ENCODE results near the gene ZEB1. TPM values are rescaled to one million over a fixed set of nuclear protein-coding genes. Genes with fewer than 3 reads are reported as not detected.

The ZEB1 gene
- total and polyA plus RNA-seq, 10 of the 15 experiments (the other 5 are each of a cell fraction or from before 2014, with no cell fraction given), result 10.4 to 35.6 (median 24.5) TPM

- TF ChIP-seq ZNF687 (IDR thresholded peaks at IDR 0.05) (0 out of 2 replicates have a peak, but pooled peaks have one; percentile 4), BACH1 (IDR thresholded peaks at IDR 0.05; ENCODE audit: borderline replicate concordance) (0 out of 2 replicates have a peak, but pooled peaks have one; percentile 8), FOXK2 (IDR thresholded peaks at IDR 0.05) (no peak), CBX3 (IDR thresholded peaks at IDR 0.05; ENCODE audit: borderline replicate concordance, low read depth) (no peak), ATF7 (IDR thresholded peaks at IDR 0.05; ENCODE audit: low read depth) (no peak), LARP7 (IDR thresholded peaks at IDR 0.05) (no peak), CBX5 (IDR thresholded peaks at IDR 0.05; ENCODE audit: low read depth) (0 out of 2 replicates have a peak, but pooled peaks have one; percentile 11), ETV6 (conservative IDR thresholded peaks at IDR 0.05 in 1 of 2, IDR thresholded peaks at IDR 0.05 in 1 of 2; ENCODE audit: borderline replicate concordance in 1 of 2, low read depth in 1 of 2) (no peak), REST (IDR thresholded peaks at IDR 0.05; ENCODE audit: low read depth, low read length) (no peak), IRF3 (IDR thresholded peaks at IDR 0.05) (no peak), IKZF2 (IDR thresholded peaks at IDR 0.05) (peak in 1 of 2 experiments; percentile 39; a peak in 1 of 4 replicates), DPF2 (IDR thresholded peaks at IDR 0.05) (peak; percentile 49; the same call in 1 of the 2 replicates), CEBPZ (IDR thresholded peaks at IDR 0.05; ENCODE audit: low read depth, low read length) (no peak), PML (IDR thresholded peaks at IDR 0.05; ENCODE audit: low read length) (0 out of 2 replicates have a peak, but pooled peaks have one; percentile 12), RB1 (IDR thresholded peaks at IDR 0.05; ENCODE audit: borderline replicate concordance) (0 out of 2 replicates have a peak, but pooled peaks have one; percentile 32)
Observed at GRCh38 chr10:31384589-31384949, 65.6 kb downstream of the ZEB1 start (continued).
